Natural killer cell (primary cell): Measurements from ENCODE around the gene RGMA. TPM values are rescaled to one million over a fixed set of nuclear protein-coding genes. Genes with fewer than 3 reads are reported as not detected.

Experiments used
- ATAC-seq, 3 donors: fragments of 150-1000 bp in 2 of 3; fragments of 200-7000 bp in 1 of 3; cut with Tn5 transposase; 1 replicate in 1 of 3; 2 replicates in 2 of 3; pipeline ENCODE4 v1.10.0; 2021; ENCODE audit warnings: mild to moderate bottlenecking in 2 of 3, moderate library complexity in 2 of 3
- DNase-seq, 2 donors: peaks; one replicate each; pipeline versions ENCODE4 v3.0.0 to v3.0.0-alpha.2; 2013 to 2021; ENCODE audit warnings: mixed read lengths in 1 of 2
- H3K27ac ChIP-seq: one replicate; pipeline ENCODE4 v1.5.1; 2013; ENCODE audit warnings: mild to moderate bottlenecking, low read length
- H3K27me3 ChIP-seq: one replicate; pipeline ENCODE4 v1.6.1; 2013; ENCODE audit warnings: low read length; ENCODE audit not compliant: control insufficient read depth, insufficient read depth
- H3K36me3 ChIP-seq: one replicate; pipeline ENCODE4 v1.6.1; 2013; ENCODE audit warnings: low read length; ENCODE audit not compliant: control insufficient read depth, insufficient read depth
- H3K4me1 ChIP-seq: one replicate; pipeline ENCODE4 v1.6.1; 2013; ENCODE audit warnings: low read length; ENCODE audit not compliant: control insufficient read depth, insufficient read depth
- H3K4me3 ChIP-seq: one replicate; pipeline ENCODE4 v1.5.1; 2013; ENCODE audit warnings: low read length
- H3K9me3 ChIP-seq: one replicate; pipeline ENCODE4 v1.6.1; 2013; ENCODE audit warnings: low read length; ENCODE audit not compliant: control insufficient read depth, insufficient read depth
- H3K27ac Mint-ChIP-seq, 2 donors: one replicate each; pipeline ENCODE4 v1.8.0; 2022; ENCODE audit warnings: mild to moderate bottlenecking in 2 of 2, mixed read lengths in 2 of 2, moderate library complexity in 1 of 2
- H3K27me3 Mint-ChIP-seq, 2 donors: one replicate each; pipeline ENCODE4 v1.8.0; 2022; ENCODE audit warnings: low read depth in 2 of 2, mixed read lengths in 2 of 2
- H3K36me3 Mint-ChIP-seq: one replicate; pipeline ENCODE4 v1.8.0; 2022; ENCODE audit warnings: mixed read lengths
- H3K4me1 Mint-ChIP-seq, 2 donors: one replicate each; pipeline ENCODE4 v1.8.0; 2022; ENCODE audit warnings: mixed read lengths in 2 of 2
- H3K4me3 Mint-ChIP-seq: one replicate; pipeline ENCODE4 v1.8.0; 2022; ENCODE audit warnings: mild to moderate bottlenecking, moderate library complexity, mixed read lengths
- H3K9me3 Mint-ChIP-seq, 2 donors: one replicate each; pipeline ENCODE4 v1.8.0; 2022; ENCODE audit warnings: mixed read lengths in 2 of 2
- WGBS: methylation state at CpG from one replicate; pipeline ENCODE4 v1.1.7; 2013; ENCODE audit warnings: missing lambda C conversion rate; ENCODE audit not compliant: insufficient coverage; 5-methylcytosine and 5-hydroxymethylcytosine counted together
- intact Hi-C: fragments of 100-400 bp; cut with micrococcal nuclease; formaldehyde crosslinking; loops from one replicate; pipeline ENCODE4 v1.14.2; 2022
- total RNA-seq, 4 donors: library from RNA; stranded (reverse); fragments of 120-200 nt in 1 of 4; gene quantifications; one replicate each; pipeline versions ENCODE4 v1.2.3 to v1.2.4, GENCODE V29; 2013 to 2022
- TF ChIP-seq, protein P1 (sequence below): fragments of 200-600 bp; IDR thresholded peaks from one replicate; pipeline ENCODE4 v1.8.0; 2022; ENCODE audit warnings: antibody characterized with exemption

RGMA gene
- total RNA-seq, 3 donors from 2014 or later (not counting 1 experiment from before 2014, with no cell fraction given) = not detected

- no peak overlapping the region for H3K27ac ChIP-seq
- Mint-ChIP-seq H3K27me3 (peaks cover 49 to 56% of the 10 kb centered on the region in 2 donors), H3K36me3 (peaks cover 6% of the 10 kb centered on the region), H3K9me3 (no peaks in the 10 kb centered on the region), H3K27ac (no peak overlapping the region), H3K4me1 (peaks cover 17 to 22% of the 10 kb centered on the region in 2 donors), H3K4me3 (no peak overlapping the region)
- TF ChIP-seq, protein P1, sequence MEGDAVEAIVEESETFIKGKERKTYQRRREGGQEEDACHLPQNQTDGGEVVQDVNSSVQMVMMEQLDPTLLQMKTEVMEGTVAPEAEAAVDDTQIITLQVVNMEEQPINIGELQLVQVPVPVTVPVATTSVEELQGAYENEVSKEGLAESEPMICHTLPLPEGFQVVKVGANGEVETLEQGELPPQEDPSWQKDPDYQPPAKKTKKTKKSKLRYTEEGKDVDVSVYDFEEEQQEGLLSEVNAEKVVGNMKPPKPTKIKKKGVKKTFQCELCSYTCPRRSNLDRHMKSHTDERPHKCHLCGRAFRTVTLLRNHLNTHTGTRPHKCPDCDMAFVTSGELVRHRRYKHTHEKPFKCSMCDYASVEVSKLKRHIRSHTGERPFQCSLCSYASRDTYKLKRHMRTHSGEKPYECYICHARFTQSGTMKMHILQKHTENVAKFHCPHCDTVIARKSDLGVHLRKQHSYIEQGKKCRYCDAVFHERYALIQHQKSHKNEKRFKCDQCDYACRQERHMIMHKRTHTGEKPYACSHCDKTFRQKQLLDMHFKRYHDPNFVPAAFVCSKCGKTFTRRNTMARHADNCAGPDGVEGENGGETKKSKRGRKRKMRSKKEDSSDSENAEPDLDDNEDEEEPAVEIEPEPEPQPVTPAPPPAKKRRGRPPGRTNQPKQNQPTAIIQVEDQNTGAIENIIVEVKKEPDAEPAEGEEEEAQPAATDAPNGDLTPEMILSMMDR = no peak
- no peaks in the 10 kb centered on the region for H3K36me3 ChIP-seq
- intact Hi-C loops = no loop called here
- ATAC-seq = no peak
- H3K4me1 ChIP-seq = peaks cover 18% of the 10 kb centered on the region
- H3K27me3 ChIP-seq = peaks cover 28% of the 10 kb centered on the region
- no peak for DNase-seq
- H3K4me3 ChIP-seq = no peak overlapping the region
- H3K9me3 ChIP-seq = no peaks in the 10 kb centered on the region
- 80% methylated on average over 8 of the region's 10 CpGs for WGBS
These were observed 18.3 kb downstream of the RGMA start for GRCh38 chr15:93070551-93071296.

DNA sequence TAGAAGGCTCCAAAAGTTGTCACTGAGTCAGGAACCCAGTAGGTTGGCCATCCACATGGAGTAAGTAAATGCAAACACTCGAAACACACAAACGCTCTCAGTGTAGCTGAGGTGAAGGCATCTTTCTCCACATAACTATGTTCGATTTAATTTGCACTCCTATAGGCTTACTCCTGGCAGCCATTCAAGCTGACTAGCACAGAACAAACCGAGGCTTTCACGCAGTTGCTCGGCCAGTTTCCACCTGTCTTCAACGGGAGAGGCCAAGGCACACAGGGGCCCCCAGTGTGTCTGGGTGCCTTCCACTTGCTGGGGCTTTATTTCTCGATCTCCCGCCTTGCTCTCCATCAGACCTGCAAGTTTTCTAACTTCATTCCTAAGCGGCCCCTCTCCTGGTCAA, 18.9 kb downstream of the RGMA start:
- Histone ChIP-seq H3K36me3 (no peaks in the 10 kb centered on the region), H3K9me3 (no peaks in the 10 kb centered on the region), H3K4me3 (no peak overlapping the region), H3K4me1 (peaks cover 18% of the 10 kb centered on the region), H3K27me3 (peaks cover 28% of the 10 kb centered on the region), H3K27ac (no peak overlapping the region)
- Mint-ChIP-seq H3K27ac (no peak overlapping the region), H3K4me3 (no peak overlapping the region), H3K9me3 (no peaks in the 10 kb centered on the region), H3K4me1 (peaks cover 17 to 22% of the 10 kb centered on the region in 2 donors), H3K27me3 (peaks cover 45 to 52% of the 10 kb centered on the region in 2 donors), H3K36me3 (peaks cover 6% of the 10 kb centered on the region)
- ATAC-seq (no peak), DNase-seq (no peak)
- TF ChIP-seq, protein P1 = no peak
- WGBS = 90% methylated on average over 10 of the region's 10 CpGs
- intact Hi-C loops = no loop called here

DNA sequence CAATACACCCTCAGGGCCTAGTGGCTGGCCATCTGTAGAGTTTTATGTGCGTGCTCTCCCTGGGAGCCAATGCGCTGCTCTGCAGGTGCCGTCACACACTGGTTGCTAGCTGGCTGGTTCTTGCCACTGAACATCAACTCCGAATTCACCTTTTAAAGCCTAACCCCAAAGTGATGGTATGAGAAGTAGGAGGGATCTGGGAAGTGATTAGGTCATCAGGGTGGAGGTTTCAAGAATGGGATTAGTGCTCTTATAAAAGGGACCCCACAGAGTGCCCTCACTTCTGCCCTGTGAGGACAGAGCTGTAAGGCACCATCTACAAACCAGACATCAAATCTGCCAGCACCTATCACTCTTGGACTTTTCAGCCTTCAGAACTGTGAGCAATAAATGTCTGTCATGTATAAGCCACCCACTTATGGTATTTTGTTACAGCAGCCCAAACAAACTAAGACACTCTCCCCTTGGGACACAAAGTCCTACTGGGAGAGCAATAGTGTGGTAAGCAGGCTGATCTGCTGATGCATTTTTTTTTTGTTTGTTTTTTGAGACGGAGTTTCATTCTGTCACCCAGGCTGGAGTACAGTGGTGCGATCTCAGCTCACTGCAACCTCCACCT, 20.3 kb downstream of the RGMA start:
- Mint-ChIP-seq H3K9me3 (no peaks in the 10 kb centered on the region), H3K4me1 (peaks cover 13 to 19% of the 10 kb centered on the region in 2 donors), H3K36me3 (peaks cover 6% of the 10 kb centered on the region), H3K27ac (no peak overlapping the region), H3K27me3 (peaks cover 34 to 46% of the 10 kb centered on the region in 2 donors), H3K4me3 (no peak overlapping the region)
- 92% methylated on average over 5 of the region's 6 CpGs for WGBS
- Histone ChIP-seq H3K4me3 (no peak overlapping the region), H3K9me3 (no peaks in the 10 kb centered on the region), H3K4me1 (peaks cover 17% of the 10 kb centered on the region), H3K36me3 (no peaks in the 10 kb centered on the region), H3K27me3 (peaks cover 20% of the 10 kb centered on the region), H3K27ac (no peak overlapping the region)
- intact Hi-C loops = no loop called here
- TF ChIP-seq, protein P1 = no peak
- no peak for ATAC-seq
- no peak for DNase-seq
